Prostate gland (tissue), 2 donors: Measurements from ENCODE around the gene TEX2.
A peak's percentile ranks its signal among the peaks of the same experiment; 100 is the strongest.

Experiments
- POLR2A ChIP-seq: fragments of 450-650 bp; IDR thresholded peaks from one replicate; pipeline ENCODE4 v1.6.1; 2016; ENCODE audit warnings: antibody characterized with exemption, mild to moderate bottlenecking
- POLR2AphosphoS5 ChIP-seq: sonication (generic); formaldehyde crosslinking; IDR thresholded peaks from one replicate; pipeline ENCODE4 v1.6.1; 2017; ENCODE audit warnings: antibody characterized with exemption
- TF ChIP-seq, protein P1 (sequence below), 4 experiments: fragments of 200-600 bp in 2 of 4; fragments of 450-650 bp in 2 of 4; sonication (generic) in 2 of 4; IDR thresholded peaks; 1 replicate in 3 of 4; 2 replicates in 1 of 4; pipeline ENCODE4 v1.5.1; 2016 to 2019; ENCODE audit warnings: antibody characterized with exemption in 4 of 4, mild to moderate bottlenecking in 2 of 4, moderate library complexity in 2 of 4

DNA sequence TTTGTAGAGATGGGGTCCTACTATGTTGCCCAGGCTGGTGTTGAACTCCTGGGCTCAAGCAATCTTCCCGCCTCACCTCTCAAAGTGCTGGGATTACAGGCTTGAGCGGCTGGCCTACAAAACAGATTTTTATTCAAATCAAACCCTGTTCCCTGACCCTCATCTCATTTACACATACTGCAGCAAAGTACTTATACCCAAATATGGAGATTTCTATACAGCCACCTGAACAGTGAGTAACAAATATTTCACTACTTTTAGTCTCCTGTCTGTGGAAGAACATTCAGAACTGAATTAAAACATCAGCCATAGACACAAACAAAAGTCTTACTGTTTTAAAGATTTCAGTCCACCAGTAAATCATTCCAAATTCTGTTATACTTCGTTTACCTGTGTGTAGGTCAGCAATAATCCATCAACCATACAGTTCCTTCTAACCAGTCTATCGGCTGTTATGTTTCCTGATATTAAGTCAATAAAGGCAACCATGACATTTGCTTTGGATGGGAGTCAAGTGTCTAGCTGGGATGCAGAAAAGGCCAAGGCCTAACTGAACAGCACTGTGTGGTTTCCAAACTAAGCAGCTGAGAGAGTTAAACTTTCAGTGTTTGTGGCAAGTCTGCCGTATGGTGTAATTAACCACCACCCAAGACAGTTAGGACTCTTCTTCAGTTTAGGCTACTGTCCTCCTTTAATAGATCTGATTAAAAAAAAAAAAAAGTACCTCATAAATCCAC lies 155.4 kb downstream of the TEX2 start:
- TF ChIP-seq POLR2A (no peak), POLR2AphosphoS5 (peak; percentile 70)
- TF ChIP-seq, protein P1, sequence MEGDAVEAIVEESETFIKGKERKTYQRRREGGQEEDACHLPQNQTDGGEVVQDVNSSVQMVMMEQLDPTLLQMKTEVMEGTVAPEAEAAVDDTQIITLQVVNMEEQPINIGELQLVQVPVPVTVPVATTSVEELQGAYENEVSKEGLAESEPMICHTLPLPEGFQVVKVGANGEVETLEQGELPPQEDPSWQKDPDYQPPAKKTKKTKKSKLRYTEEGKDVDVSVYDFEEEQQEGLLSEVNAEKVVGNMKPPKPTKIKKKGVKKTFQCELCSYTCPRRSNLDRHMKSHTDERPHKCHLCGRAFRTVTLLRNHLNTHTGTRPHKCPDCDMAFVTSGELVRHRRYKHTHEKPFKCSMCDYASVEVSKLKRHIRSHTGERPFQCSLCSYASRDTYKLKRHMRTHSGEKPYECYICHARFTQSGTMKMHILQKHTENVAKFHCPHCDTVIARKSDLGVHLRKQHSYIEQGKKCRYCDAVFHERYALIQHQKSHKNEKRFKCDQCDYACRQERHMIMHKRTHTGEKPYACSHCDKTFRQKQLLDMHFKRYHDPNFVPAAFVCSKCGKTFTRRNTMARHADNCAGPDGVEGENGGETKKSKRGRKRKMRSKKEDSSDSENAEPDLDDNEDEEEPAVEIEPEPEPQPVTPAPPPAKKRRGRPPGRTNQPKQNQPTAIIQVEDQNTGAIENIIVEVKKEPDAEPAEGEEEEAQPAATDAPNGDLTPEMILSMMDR (IDR thresholded peaks at IDR 0.05) = no peak
